Kasumi-1 (cell line): Measurements from ENCODE around the gene FCN1.

Experiments
- DNase-seq, 2 experiments: peaks; one replicate each; lab custom pipeline; 2025; lab: John Stamatoyannopoulos, UW

FCN1 gene

GRCh38 chr9:134891053-134891452 is 26.7 kb downstream of the FCN1 start:
- no peak for DNase-seq

- DNase-seq = no peak
These were observed 27.6 kb downstream of the FCN1 start for GRCh38 chr9:134890155-134890495.

DNA sequence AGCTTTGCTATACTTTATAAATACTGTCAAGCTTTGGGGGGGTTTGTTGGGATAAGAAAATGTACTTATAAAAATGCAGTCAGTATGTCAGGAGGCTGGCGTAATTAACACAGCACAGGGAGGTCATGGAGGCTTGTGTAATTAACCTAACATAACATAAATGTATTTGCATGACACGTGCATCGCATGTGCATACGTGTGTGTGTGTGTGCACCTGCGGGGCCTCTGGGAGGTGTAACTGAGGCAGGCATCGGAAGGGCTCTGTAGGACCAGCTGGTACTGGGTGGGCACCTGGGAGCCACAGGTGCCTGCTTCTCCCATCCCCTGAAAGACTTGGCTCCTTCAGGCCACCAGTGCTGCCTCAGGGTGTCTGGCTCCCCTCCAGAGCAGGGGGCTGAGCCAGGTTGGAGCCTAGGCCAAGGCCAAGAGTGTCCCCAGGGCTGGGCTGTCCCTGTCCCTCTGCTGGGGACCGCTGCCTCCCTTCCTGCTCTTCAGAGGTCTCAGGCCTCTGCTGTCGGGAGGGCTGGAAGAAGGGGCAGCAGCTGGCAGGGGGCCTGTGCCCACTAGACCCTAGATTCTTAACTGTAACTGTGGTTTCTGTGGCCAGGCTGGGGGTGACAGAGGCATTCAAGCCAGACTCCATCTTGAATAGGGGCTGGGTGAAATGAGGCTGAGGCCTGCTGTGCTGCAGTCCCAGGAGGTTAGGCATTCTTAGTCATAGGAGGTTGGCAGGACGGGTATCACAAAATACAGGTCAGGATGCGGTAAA is 28.1 kb downstream of the FCN1 start:
- DNase-seq = no peak

GRCh38 chr9:134888603-134889190 is 29.0 kb downstream of the FCN1 start:
- no peak for DNase-seq

DNA sequence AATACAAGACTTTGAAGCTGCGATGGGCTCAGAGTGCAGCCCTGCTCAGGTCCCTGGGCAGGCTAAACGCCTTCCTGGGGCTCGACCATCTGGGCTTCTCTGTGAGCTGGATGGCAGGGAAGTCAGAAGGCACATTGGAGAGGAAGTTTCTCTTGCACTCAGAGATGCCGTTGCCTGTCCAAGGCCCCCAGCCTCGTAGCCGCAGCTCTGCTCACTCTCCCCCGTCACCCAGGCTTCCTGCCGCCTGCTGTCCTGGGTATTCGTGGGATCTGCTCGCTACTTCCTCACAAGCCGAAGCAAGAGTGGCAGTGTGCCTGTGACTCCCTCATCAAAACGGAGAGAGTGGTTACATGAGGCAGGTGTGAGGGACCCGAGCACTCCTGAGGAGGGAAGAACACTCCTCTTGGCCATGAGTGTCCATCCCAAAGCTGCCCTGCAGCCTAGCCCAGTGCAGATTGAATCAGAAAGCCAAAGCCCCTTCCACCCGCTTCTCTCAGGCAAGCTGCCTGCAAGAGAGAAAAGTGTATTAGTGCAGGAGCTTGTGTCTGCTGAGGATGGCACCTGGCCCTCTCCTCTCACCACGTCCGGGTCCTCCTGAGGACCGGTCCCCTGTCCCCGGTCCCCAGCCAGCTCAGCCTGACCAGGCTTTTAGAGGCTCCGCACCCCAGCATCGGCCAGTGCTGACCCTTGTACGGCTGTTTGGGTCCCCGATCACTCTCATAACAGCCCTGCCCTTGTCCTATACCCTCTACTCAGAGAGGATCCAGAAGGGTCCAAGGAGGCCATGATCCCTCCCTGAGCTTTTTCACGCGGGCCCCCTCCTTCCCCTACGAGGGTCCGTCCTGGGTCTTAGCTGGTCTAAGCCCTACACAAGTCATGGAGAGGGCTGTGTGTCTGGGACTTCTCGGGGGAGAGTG is 29.8 kb downstream of the FCN1 start:
- no peak for DNase-seq

- DNase-seq = no peak
These were observed 30.5 kb downstream of the FCN1 start for GRCh38 chr9:134887219-134887618.

- no peak for DNase-seq
These were observed 31.2 kb downstream of the FCN1 start for GRCh38 chr9:134886413-134886913.

DNA sequence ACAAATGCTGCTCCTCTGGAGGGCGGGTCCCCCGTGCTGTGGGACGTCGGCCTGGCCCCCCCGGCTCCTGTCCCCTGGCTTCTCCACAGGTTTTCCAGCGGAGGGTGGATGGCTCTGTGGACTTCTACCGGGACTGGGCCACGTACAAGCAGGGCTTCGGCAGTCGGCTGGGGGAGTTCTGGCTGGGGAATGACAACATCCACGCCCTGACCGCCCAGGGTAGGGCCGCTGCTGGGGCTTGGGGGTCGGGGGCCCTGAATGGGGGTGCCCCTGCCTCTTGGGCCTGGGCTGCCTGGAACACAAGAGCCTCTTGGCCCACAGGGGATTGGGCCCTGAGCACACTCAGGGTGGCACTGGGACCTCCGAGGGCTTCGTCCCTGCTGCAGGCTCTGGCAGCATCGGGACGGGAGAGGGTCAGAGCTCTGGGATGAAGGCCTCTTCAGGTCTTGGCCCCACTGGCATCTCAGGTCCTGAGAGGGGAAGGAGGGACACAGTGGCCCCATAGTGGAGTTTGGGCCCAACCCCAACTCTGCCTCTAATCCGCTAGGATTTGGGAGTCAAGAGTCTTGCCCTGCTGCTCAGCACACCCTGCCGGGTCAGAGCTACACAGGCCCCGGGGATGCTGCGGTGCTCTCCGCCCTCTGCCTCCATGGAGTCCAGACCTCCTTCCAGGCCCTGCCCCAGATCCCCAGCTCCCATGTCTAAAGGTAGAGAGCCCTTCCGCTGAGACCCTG is 31.9 kb downstream of the FCN1 start:
- no peak for DNase-seq

- DNase-seq = no peak
These were observed 32.6 kb downstream of the FCN1 start for GRCh38 chr9:134885001-134885678.

- DNase-seq = no peak
These were observed 33.2 kb downstream of the FCN1 start for GRCh38 chr9:134884492-134884891.

DNA sequence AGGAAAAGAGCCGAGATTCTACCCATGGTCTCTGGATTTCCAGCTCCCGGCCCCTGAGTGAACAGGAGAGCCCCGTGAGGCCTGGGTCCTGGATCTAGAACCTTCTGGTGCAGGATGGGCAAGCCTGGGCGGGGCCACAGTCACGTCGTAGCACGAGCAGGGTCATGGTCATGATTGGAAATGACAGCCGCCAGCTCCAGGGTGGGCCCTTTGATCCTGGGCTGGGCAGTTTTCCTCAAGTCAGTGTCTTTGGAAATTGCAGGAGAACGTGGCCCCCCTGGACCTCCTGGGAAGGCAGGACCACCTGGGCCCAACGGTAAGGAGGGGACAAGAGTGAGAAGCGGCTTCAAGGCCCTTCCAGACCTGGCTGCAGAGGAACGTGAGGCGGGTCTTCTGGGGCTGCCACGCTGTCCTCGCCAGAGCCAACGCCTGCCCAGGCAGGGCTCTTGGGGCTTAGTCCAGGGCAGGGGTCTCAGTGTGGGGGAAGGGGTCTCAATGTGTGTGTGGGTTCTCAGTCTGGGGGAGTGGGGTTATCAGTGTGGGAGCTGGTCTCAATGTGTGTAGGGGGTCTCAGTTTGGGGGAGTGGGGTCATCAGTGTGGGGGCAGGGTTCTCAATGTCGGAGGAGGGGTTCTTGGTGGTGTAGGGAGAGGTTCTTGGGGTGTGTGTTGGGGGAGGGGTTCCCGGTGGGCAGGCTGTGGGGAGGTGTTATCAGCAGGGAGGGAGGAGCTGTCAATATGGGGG is 34.5 kb downstream of the FCN1 start:
- no peak for DNase-seq

DNA sequence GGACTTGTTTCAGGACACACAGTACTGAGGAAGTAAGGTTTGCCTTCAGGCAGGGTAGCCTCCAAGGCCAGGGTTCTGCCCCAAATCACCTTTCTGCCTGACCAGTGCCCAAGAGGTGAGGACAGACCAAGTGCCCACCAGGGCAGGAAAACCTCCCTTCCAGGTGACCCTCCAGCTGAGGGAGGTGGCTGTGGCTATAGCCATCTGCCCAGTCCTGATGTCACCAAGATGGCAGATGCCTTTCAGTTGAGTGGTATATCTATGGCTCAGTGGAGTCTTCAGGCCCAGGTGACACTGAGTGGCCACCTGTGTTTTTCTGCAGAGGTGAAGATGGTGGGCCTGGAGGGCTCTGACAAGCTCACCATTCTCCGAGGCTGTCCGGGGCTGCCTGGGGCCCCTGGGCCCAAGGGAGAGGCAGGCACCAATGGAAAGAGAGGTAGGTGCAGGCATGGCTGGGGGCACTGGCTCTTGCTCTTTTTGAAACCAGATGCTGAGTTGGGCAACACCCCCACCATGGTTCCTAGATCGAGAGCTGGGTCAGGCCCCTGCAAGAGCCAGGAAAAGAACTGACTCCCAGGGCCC is 35.4 kb downstream of the FCN1 start:
- DNase-seq = no peak

- DNase-seq = no peak
These were observed 36.4 kb downstream of the FCN1 start for GRCh38 chr9:134881313-134881670.

DNA sequence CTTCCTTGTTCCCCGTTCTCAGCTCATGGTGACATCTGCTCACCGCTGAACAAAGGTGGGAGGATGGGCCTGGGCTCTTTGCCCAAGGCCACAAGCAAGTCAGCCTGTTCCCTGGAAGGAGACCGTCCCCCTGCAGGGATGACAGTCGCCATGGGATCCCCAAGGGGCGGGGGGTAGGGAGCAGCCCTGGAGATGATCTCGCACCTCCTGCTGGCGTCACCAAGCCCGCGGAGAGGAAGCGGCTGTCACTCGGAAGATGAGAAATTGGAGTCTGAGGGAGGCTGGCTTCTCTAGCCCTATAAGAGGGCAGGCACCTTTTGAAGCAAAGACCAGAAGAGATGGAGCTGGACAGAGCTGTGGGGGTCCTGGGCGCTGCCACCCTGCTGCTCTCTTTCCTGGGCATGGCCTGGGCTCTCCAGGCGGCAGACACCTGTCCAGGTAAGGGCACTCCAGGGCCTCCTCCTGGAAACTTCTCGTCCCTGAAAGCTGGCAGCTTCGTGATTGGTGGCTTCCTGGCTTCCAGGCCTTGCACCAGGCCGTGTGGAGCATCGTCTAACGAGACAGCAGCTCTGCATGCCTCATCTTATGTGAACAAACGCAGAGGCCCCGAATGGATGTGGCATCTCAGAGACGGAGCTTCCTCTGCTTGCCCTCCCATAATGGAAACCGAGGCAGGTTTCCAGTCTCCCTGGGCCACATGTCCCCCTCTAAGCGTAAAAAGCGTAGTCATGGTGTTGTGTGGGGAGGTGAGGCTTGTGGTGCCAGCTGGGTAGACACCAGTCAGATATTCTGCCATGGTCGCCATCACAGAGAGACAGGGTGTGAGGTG is 37.0 kb downstream of the FCN1 start, which contains the start of gene FCN2:
Gene FCN2 (plus strand): TSS at position 327 of the 829 bp plus-strand sequence. CDS start 12 bp downstream, at position 339.
- no peak for DNase-seq

DNA sequence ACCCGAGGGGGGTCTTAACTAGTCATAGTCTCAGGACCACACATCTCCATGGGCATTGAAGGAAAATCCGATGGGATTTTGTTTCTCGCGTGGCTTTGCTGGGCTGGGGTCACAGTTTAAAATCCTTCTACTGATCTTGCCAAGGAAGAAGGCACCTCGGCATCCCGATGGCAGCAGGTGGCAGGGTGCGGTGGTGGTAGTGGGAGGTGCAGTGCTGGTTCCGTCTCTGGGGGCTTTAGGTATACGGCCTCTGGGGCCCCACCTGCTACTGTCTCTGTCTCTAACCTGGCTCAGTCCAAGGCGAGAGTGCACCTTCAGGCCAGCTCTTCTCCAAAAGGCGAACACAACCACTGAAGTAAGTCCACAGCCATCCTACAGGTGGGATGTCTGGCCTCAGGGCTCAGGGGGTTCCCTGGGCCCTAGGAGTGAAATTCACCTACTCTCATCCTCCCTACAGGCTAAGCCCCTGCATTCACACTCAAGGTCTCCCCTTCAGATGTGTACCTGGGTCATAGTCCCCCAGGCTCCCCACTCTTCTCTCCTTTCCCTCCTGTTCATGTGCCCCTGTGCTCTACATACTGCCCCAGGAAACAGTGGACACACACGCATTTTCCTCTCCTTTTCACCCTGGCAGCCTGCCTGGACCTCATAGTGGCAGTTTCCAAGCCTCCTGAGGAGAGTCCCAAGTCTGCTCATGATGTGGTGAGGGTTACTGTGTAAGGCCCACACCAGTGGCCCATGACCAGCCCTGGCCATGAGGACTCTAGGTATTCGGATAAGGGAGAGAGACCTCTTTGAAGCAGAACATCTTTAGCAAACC is 37.8 kb downstream of the FCN1 start:
- DNase-seq = no peak

- no peak for DNase-seq
These were observed 40.2 kb downstream of the FCN1 start for GRCh38 chr9:134877541-134877940.

DNA sequence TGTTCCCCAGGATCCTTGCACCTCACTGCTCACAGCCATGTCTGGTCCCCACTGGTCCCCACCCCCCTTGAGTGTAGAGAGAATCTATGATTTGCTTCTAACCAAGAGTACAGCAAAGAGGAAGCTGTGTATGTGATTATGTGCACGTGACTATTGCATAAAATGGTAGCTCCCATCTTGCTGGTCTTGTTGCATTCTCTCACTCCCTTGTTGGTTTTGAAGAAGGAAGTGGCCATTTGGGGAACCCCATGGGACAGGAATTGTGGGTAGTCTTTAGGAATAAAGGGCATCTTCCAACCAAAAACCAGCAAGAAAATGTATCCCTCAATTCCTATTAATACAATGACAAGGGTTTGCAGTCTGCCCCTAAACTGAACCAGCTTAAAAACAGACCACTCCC is 42.3 kb downstream of the FCN1 start:
- DNase-seq = no peak

DNA sequence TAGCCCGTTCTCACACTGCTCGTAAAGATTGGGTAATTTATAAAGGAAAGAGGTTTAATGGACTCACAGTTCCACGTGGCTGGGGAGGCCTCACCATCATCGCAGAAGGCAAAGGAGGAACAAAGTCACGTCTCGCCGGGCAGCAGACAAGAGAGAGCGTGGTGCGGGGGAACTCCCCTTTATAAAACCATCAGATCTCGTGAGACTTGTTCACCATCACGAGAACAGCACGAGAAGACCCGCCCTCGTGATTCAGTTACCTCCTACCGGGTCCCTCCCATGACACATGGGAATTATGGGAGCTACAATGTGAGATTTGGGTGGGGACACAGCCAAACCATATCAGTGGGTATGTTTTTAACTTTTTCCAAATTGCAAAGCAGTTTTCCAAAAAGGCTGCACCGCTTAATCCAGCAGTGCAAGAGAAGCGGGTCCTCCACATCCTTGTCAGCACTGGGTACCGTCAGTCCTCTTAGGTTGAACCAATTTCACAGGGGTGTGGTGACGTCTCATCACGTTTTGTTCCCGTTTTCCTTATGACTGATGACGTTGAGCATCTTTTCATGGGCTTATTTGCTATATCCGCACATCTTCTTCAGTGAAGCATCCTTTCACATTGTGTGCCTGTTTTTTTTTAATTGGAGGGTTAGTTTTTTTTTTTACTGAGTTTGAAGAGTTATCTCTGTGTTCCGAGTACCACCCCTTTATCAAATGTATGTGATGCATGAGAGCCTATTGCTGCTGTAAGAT is 45.1 kb downstream of the FCN1 start:
- DNase-seq = no peak
